Epithelial cell of proximal tubule (primary cell): ENCODE data around the gene TMEM204. TPM values are rescaled to one million over a fixed set of nuclear protein-coding genes. Genes with fewer than 3 reads are reported as not detected.

Experiments
- DNase-seq: peaks from one replicate; pipeline ENCODE4 v3.0.0-alpha.2; 2011; ENCODE audit warnings: low read depth
- H3K4me3 ChIP-seq: 2 replicates; pipeline ENCODE4 v1.5.1; 2011; ENCODE audit warnings: low read depth, mild to moderate bottlenecking, low read length
- CTCF ChIP-seq: conservative IDR thresholded peaks from 2 replicates; pipeline ENCODE4 v1.5.1; 2012; ENCODE audit warnings: low read depth, mild to moderate bottlenecking, low read length
- total RNA-seq: library from RNA; depleted of rRNA; stranded (reverse); fragments of >200 nt; gene quantifications from 2 replicates; pipeline ENCODE4 v1.2.3, GENCODE V29; 2015

The TMEM204 gene
- total RNA-seq, 1 donor from 2014 or later: not detected

GRCh38 chr16:1539720-1540555, 6.5 kb downstream of the TMEM204 start:
- no peak overlapping the region for H3K4me3 ChIP-seq
- TF ChIP-seq CTCF: no peak
- no peak for DNase-seq

GRCh38 chr16:1540556-1540855, 7.0 kb downstream of the TMEM204 start:
- no peak overlapping the region for H3K4me3 ChIP-seq
- no peak for TF ChIP-seq CTCF
- no peak for DNase-seq

DNA sequence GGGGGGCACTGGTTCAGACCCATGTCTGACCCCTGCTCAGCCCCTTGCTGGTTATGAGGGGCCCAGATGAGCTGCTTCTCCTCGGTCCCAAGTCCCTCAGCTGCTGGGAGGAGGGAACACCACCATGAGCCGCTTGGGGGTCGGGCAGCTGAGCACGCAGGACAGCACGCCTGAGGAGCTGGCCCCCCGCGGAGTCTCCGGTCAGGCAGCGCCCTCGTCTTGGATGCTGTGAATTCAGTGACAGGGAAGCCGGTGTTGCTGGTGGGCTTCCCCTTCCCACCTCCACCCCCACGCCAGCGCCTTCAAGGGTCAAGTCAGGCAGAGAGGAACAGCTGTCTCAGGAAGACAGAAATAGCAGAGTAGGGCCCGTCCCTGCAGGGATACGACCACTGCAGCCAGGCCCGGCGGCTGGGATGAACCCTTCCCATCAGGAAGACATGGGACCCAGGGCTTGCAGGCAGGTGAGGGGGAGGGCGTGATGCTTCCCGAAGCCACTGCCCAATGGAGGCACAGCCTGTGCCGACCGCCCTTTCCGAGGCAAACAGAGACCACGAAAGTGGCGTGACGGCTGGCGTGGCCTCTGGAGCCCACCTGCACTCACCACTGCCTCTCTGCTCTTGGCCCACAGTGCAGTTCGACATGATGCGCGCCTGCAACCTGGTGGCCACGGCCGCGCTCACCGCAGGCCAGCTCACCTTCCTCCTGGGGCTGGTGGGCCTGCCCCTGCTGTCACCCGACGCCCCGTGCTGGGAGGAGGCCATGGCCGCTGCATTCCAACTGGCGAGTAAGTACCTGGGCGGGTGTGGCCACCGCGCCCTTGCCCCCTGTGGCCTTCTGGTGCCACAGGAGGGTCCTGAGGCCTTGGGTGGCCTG, 8.1 kb downstream of the TMEM204 start:
- no peak for TF ChIP-seq CTCF
- H3K4me3 ChIP-seq: no peak overlapping the region
- no peak for DNase-seq

DNA sequence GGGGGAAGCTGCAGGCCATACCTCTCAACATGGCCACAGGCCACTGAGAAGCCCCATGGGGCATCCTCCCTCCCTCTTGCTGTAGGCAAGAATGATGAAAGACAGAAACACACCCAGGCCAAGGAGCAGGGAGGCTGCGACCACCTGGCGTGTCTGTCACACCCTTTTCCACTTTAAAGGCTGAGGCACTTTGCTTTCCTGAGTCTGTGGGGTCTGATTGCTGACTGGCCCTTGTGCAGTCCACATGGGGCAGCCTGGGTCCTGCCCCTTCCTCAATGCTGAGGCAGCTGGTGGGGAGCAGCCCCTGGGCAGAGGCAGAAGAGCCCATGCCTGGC, 8.7 kb downstream of the TMEM204 start:
- no peak for DNase-seq
- no peak for TF ChIP-seq CTCF
- H3K4me3 ChIP-seq: no peak overlapping the region

DNA sequence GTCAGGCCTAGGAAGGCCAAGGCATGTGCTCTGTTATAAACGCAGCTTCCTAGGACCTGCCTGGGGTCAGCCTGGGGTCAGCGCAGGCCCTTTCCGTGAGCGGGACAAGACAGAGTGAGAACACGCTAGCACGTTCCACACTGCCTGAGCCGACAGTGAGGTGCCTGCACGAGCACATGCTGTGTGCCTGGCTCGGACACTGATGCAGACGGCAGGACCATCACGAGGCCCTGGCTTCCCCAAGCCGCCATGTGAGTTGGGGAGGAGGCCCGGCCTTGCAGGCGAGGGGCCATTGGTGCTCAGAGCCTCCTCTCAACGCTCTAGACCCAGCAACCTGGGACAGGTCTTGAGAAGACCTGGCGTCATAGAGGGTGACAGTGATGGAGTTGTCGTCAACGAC, 9.1 kb downstream of the TMEM204 start:
- no peak for TF ChIP-seq CTCF
- no peak for DNase-seq
- no peak overlapping the region for H3K4me3 ChIP-seq

DNA sequence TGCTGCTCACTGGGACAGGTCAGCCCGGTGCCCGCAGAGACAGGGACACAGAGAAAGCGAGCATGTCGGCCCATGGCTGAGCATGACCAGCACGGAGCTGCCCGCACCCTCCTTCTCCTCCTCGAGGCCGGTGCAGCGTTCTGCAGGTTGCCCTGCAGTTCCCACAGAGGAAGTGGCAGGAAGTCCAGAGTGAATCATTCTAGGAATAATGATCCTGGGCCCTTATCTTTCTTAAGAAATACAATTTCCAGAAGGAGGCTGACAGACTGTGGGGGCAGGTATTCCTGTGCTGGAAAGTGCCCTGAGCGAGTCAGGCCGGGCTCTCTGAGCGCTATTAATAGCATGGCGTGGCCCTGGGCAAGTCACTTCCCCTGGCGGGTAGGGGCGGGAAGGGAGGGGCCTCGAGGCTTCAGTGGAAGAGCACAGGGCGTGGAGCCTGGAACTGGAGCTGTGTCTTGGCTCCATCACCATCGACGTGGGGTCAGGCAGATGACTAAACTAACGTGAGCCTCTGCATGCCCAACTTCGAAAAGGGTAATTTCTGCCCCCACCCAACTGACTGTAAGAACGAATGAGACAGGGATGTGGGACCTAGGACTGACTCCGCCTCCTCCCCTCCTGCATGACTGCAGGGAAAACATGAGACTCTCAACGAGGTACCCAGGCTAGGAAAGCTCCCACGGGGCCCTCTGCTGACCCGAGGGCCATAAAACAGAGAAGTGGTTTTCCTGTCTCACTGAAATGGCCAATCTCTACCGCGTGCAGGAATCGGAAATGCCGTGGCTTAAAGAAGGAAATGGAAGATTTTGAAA, 9.8 kb downstream of the TMEM204 start:
- TF ChIP-seq CTCF: peak; percentile 12
- no peak overlapping the region for H3K4me3 ChIP-seq
- no peak for DNase-seq
